Islet of Langerhans (tissue), 1 donor: ENCODE results near the gene MAP3K15.

Experiments used
- FAIRE-seq: peaks from one replicate; lab custom pipeline; 2011; peaks lifted over from hg19 to GRCh38; lab: Jason Lieb, UNC

MAP3K15 gene

DNA sequence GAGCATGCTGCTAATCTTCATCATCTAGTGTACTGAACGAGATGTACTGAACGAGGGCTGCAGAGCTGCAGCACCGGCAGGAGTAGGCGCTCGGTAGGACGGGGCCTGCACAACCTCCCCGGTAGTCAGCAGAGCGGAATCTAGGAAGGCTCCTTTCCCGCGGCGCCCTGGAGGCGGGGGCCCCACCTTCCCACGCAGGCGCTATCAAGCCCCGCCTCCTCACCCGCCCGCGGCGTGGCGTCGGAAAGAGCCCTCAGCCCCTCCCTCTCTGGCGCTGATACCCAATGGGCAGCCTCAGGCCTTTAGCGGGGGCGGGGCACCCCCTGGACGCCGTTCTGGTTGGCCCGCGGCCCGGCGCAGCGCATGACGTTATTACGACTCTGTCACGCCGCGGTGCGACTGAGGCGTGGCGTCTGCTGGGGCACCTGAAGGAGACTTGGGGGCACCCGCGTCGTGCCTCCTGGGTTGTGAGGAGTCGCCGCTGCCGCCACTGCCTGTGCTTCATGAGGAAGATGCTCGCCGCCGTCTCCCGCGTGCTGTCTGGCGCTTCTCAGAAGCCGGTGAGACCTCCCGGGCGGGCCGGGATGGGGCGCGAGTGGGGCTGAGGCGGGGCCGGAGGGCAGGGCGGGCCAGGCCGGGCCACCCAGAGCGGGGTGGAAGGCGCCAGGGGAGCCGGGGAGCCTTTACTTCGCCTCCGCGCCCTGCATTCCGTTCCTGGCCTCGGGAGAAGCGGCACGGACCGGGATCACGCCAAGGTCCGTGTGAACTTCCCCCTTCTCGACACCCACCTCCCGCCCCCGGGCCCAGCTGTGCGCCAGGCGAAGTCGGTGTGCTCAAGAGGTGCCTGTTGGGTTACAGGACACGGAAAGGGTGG is 171.5 kb downstream of the MAP3K15 start, which contains the start of gene PDHA1:
TSS of gene PDHA1 (plus strand) at position 393 of the 874 bp plus-strand sequence. CDS start at position 504, 111 bp downstream.
- no peak for FAIRE-seq

DNA sequence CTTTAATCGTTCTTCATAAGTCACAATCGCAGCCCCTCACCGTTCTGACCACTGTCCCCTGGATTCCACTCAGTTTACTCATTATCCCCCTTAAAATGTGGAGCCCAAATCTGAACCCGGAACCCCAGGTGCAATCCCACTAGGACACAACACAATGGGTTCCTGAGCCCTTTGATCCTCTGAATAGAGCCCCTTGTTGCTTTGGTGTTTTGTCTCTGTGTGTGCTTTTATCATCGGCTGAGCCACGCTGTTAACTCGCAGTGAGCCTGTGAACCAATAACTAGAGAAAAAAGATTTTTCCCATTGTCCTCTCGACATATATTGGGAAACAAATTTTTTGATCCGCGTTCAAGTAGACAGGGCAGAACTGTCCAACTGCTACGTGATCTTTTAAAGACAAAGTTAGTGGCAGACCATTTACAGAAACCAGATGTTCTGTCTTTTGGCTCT is 172.2 kb downstream of the MAP3K15 start:
- no peak for FAIRE-seq

DNA sequence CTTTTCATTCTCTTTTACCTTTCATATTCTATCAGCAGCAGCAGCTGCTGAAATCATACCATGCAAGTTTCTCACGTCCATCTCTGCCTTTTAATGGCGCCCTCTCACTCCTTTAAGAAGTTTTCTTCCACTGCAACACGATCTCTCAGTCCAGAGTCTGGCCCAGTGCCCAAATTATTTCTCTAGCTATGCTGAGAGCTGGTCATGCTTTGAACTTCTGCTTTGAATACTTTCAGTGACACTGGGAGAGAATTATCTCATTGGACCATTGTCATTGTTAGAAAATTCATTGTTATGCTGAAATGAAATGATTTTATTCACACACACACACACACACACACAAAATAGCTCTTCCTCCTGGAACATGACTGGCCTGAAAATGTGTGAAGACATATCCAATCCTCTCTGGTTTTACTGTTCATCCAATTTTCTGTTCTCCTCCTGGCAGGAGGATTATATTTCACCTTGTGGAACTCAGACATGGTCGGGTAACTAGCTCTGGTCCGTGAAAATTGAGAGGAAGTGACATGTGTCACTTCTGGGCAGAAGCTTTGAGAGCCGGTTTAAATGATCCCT is 172.9 kb downstream of the MAP3K15 start:
- FAIRE-seq: no peak

DNA sequence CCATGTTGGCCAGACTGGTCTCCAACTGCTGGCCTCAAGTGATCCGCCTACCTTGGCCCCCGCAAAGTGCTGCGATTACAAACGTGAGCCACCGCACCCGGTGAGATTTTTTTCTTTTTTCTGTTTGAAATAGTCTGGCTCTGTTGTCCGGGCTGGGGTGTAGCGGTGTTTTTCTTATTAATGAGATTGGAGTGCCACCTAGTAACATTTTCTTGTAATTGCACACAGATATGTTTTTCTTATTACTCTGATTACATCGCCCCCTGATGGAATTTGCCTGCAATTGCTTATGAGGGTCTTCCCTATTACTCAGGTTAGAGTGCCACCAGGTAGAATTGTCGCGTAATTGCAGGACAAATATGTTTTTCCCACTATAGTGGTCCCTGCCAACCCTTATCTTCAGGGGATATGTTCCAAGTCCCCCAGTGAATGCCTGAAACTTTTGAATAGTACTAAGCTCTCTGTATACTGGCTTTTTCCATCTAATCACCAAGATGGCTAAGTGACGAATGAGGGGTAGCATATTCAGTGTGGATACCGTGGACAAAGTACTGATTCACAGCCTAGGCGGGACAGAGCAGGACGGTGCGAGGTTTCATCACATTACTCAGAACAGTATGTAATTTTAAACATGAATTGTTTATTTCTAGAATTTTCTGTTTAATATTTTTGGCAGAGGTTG is 180.2 kb downstream of the MAP3K15 start:
- FAIRE-seq: no peak

DNA sequence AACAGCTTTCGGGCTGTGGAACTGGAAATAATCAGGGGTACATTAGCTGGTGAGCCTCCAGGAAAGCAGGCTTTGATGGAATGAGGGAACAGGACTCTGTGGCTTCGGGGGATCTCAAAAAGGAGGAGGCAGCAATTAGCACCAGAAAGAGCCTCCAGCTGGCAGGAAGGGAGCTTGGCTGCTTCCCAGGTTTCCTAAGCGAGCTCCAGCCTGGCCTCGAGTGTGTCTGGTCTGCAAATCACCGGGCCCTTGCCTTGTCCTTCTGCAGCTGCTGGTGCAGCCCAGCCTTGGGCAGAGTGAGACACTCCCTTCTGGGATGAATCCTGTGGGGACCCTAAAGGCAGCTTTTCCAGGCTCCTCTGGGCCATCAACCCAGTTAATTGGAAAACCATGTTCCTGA is 182.3 kb downstream of the MAP3K15 start:
- no peak for FAIRE-seq

DNA sequence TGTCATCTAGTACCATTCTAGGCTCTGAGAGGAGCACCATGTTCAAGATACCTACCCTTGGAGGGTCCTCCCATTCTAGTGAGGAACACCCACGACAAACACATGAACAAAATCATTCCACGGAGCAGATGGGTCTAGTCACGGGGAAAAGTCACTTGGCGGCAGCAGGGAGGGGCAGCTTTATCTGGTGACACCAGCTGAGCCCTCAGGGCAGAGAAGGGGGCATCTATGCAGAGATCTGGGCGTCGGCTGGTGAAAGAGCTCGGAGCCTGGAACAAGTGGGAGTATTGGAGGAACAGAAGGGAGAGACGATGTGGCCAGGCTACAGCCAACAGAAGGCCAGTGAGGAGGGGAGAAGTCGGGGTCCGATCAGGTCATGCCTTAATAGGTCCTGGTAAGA is 183.5 kb downstream of the MAP3K15 start:
- FAIRE-seq: no peak

DNA sequence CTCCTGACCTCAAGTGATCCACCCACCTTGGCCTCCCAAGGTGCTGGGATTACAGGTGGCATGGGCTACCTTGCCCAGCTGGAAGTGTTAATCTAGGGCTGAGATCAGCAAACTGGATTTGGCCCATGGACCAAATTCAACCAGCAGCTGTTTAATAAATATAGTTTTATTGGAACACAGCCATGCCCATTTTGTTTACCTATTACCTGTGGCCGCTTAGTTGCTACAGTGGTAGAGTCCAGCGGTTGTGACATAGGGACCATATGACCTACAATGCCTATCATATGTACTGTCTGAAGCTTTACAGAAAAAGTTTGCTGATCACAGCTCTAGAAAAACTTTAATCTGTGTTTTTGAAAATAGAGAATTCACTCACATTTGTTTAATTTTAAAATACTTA is 188.7 kb downstream of the MAP3K15 start:
- no peak for FAIRE-seq
